Measurements from ENCODE around the gene TTC34. TPM values are rescaled to one million over a fixed set of nuclear protein-coding genes. Genes with fewer than 3 reads are reported as not detected.

The TTC34 gene
- polyA plus RNA-seq, 4 donors = 0.69 to 1.1 (median 0.85) TPM

GRCh38 chr1:2812939-2813653, 11.6 kb upstream of the TTC34 start:
- no peak for DNase-seq (ENCODE audit: low read depth in 4 of 4, low spot score in 3 of 4)

DNA sequence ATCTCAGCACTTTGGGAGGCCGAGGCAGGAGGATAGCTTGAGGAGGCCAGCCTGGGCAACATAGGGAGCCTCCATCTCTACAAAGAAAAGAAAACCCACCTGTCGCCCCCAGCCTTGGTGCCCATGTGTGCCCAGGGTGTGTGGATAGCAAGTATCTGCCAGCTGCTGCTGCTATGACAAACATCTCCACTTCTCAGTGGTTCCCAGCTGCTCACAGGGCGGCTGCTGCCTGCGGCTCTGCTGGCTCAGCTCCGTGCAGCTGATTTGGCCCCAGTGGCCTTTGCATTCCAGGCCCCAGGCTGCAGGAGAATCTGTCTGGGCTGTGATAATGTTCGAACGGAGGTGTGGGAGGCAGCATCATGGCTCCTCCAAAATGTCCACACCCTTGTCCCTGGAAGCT, 10.6 kb upstream of the TTC34 start:
- DNase-seq (ENCODE audit: low read depth in 4 of 4, low spot score in 3 of 4) = no peak

- no peak for DNase-seq (ENCODE audit: low read depth in 4 of 4, low spot score in 3 of 4)
These were observed 10.0 kb upstream of the TTC34 start for GRCh38 chr1:2811533-2811918.

DNA sequence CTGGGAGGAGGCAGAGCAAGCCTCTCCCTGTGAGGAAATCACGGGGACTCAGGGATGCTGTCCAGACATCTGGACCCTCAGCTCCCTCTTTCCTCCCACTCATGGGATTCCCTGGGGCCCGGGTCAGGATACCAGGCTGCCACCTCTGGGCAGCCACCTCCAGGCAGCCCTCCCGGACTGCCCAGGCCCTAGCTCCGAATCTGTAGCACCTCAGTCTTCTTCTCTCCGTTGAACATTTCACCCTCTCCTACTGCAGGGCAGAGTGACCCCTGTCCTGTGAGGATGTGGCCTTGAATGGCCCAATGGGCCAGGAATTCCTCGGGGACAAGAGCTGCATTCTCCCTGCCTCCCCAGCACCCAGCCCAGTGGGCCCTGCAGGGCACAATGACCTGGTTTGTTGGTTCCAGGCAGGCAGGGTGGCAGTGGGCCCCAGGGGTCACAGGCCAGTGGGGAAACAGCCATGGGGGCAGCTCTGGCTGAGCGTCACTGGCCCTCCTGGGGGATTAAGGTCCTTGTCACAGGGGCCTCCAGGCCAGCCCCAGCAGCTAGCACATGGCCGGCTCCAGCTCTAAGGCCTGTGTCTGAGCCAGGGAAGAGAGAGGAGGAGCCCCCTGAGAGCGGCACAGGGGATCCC, 9.5 kb upstream of the TTC34 start:
- no peak for DNase-seq (ENCODE audit: low read depth in 4 of 4, low spot score in 3 of 4)

GRCh38 chr1:2810281-2810680, 8.8 kb upstream of the TTC34 start:
- DNase-seq (ENCODE audit: low read depth in 4 of 4, low spot score in 3 of 4) = no peak

- DNase-seq (ENCODE audit: low read depth in 4 of 4, low spot score in 3 of 4) = no peak
These were observed 8.2 kb upstream of the TTC34 start for GRCh38 chr1:2809656-2810055.

DNA sequence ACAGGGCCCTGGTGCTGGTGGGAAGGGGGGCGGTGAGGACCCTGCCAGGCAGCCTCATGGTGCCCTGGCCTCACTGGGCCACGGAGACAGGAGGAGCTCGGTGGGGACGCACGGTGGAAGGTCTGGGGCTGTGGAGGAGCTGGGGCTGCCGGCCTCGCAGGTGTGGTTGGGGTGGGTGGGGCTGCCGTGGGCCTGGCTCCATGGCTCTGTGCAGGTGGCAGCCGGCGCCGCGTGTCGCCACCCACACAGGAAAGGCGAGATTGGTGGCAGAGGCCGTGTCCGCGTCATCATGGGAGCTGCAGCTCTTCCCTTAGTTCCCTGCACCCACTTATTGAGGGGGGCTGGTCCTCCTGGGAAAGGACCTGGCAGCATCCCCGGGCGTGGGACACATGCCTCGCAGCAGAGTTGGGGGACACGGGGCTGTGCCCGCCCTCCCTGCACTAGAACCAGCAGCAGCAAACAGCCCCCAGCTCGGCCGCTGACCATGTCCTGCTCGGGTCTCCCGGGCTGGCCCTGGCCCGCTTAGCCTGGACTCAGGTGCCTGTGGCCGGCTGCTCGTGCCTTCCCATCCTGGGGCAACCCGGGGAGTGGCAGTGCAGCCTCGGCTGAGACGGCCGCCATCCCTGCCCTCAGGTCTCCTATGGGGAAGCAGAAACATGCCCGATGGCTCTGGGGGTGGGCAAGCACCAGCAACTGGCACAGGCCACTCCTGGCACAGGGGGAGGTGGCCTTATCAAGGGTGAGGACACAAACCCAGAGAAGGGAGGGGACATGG, 7.5 kb upstream of the TTC34 start:
- DNase-seq (ENCODE audit: low read depth in 4 of 4, low spot score in 3 of 4) = no peak

DNA sequence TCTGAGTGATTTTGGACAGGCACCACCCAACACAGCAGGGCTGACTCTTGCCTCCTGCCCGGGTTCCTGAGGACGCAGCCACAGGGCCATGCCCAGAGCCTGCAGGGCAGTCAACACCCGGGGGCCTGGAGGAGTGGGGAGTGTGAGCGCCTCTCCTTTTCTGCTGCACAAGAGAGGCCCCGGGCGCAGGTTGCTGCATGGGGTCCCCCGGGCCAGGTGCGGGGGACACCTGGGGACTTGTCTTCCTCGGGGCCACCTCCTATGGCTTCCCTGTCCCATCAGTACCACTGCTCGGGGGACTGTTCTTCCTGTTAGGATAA, 6.9 kb upstream of the TTC34 start:
- DNase-seq (ENCODE audit: low read depth in 4 of 4, low spot score in 3 of 4) = no peak

- DNase-seq (ENCODE audit: low read depth in 4 of 4, low spot score in 3 of 4) = no peak
These were observed 6.3 kb upstream of the TTC34 start for GRCh38 chr1:2807678-2808385.

DNA sequence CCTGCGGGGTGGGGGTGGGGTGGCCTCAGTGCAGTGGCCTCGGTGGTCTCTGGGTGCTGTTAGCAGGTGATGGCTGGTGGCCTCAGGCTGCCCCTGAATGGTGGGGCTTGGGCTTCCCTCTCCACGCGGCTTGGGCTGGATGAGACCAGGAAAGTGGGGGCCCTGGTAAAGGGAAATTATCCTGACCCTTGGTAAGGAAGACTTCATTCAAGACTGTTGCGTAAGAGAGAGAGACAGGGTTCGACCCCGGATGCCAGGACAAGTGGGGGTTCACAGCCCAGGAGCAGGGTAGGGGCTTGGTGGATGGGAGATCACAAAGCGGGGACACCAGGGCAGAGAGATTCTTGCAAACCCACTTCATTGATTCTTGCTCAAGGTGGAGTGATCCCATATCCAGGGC, 5.5 kb upstream of the TTC34 start:
- no peak for DNase-seq (ENCODE audit: low read depth in 4 of 4, low spot score in 3 of 4)

- no peak for DNase-seq (ENCODE audit: low read depth in 4 of 4, low spot score in 3 of 4)
These were observed 5.1 kb upstream of the TTC34 start for GRCh38 chr1:2806591-2806990.

DNA sequence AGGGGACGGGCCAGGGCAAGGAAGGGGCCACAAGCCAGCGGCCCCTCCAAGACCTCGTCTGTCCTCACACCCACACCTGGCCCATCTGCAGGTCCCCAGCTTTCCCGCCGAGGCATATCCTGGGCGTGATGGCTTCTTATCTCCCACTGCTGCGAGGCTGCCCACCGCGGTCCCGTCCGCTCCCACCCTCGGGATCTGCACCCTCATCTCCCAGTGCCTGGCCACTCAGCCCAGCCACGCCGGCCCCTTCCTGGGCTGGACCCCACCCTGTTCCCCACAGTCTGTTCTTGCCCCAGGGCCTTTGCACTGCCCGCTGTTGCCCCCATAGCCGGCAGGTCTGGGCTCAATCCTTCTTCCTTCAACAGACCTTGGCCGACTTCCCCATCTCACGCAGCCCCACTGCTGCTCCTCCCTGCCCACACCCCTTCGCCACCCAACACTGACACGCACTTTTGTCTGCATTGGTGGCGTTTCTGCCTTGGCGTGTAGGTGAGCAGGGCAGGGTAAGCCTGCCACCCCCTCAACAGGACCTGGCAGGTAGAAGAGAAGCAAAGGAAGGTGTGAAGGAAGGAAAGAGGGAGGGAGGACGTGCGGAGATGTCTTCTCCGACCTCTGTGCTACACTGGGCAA, 4.4 kb upstream of the TTC34 start:
- no peak for DNase-seq (ENCODE audit: low read depth in 4 of 4, low spot score in 3 of 4)

GRCh38 chr1:2804628-2805351, 3.3 kb upstream of the TTC34 start:
- DNase-seq (ENCODE audit: low read depth in 4 of 4, low spot score in 3 of 4) = no peak

GRCh38 chr1:2803931-2804627, 2.6 kb upstream of the TTC34 start:
- DNase-seq (ENCODE audit: low read depth in 4 of 4, low spot score in 3 of 4) = no peak

- DNase-seq (ENCODE audit: low read depth in 4 of 4, low spot score in 3 of 4) = no peak
These were observed 1.8 kb upstream of the TTC34 start for GRCh38 chr1:2803086-2803930.

DNA sequence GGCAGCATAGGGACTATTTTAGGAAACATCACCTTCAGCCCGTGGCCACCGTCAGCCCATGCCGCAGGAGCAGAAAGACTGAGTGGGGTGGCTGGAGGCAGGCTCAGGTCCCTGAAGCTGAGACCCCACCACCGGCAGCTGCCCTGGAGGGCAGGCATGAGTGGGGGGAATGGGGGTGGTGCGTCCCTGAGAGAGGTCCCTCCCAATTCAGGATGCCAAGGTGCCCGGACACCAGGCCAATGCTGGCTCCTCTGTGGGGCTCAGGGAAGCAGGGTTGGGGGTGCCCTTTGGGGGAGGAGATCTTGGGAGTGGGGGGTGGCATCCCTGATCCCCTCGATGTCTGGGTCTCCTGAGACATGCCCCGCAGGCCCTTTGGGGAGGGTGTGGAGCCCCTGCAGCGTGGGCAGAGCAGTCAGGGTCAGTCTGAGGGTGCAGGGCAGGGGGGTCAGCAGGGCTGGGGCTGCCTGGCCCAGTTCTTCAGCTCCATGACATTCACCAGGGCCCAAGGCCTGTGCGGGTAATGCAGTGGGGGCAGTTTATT, 998 bp upstream of the TTC34 start:
- no peak for DNase-seq (ENCODE audit: low read depth in 4 of 4, low spot score in 3 of 4)

- no peak for DNase-seq (ENCODE audit: low read depth in 4 of 4, low spot score in 3 of 4)
These were observed 447 bp downstream of the TTC34 start for GRCh38 chr1:2801046-2801445.

GRCh38 chr1:2800664-2801045, 838 bp downstream of the TTC34 start:
- DNase-seq (ENCODE audit: low read depth in 4 of 4, low spot score in 3 of 4) = no peak
